WTC11 (cell line): Measurements from ENCODE around the gene TFF3. TPM values are rescaled to one million over a fixed set of nuclear protein-coding genes. Genes with fewer than 3 reads are reported as not detected.

ENCODE experiments used
- ATAC-seq: fragments of 200-7000 bp; cut with Tn5 transposase; 2 replicates; pipeline ENCODE4 v1.10.0; 2021; ENCODE audit warnings: mild to moderate bottlenecking, moderate library complexity
- CTCF ChIA-PET: fragments of 300-600 bp; sonication (Branson Sonifier 250); formaldehyde crosslinking; loops from one replicate; lab custom pipeline; 2021; ENCODE audit warnings: antibody characterized with exemption; lab: Charles Lee
- POLR2A ChIA-PET: fragments of 350-600 bp; sonication (Branson Sonifier 250); formaldehyde crosslinking; loops from one replicate; lab custom pipeline; 2021; ENCODE audit warnings: antibody characterized with exemption; lab: Charles Lee
- DNase-seq: peaks from one replicate; pipeline ENCODE4 v3.0.0; 2021; ENCODE audit warnings: low spot score
- H3K27ac Mint-ChIP-seq: 2 replicates; pipeline ENCODE4 v1.8.0; 2021; ENCODE audit warnings: mixed read lengths
- H3K27me3 Mint-ChIP-seq: 2 replicates; pipeline ENCODE4 v1.8.0; 2021; ENCODE audit warnings: low read depth, mild to moderate bottlenecking, moderate library complexity, mixed read lengths
- H3K36me3 Mint-ChIP-seq: 2 replicates; pipeline ENCODE4 v1.8.0; 2021; ENCODE audit warnings: mixed read lengths
- H3K4me1 Mint-ChIP-seq: 2 replicates; pipeline ENCODE4 v1.8.0; 2022; ENCODE audit warnings: mixed read lengths
- H3K4me3 Mint-ChIP-seq: 2 replicates; pipeline ENCODE4 v1.8.0; 2021; ENCODE audit warnings: mild to moderate bottlenecking, moderate library complexity, mixed read lengths
- H3K9me3 Mint-ChIP-seq: 2 replicates; pipeline ENCODE4 v1.8.0; 2021; ENCODE audit warnings: mixed read lengths
- ATF6 ChIP-seq: sonication (generic); formaldehyde crosslinking; IDR thresholded peaks from 2 replicates; pipeline ENCODE4 v1.8.1; 2023; ENCODE audit warnings: mild to moderate bottlenecking, missing genetic modification reagents
- FOXJ3 ChIP-seq: sonication (generic); formaldehyde crosslinking; IDR thresholded peaks from 2 replicates; pipeline ENCODE4 v1.9.0; 2021; ENCODE audit warnings: missing genetic modification reagents, mild to moderate bottlenecking, borderline replicate concordance
- GABPB1 ChIP-seq: sonication (generic); formaldehyde crosslinking; IDR thresholded peaks from 2 replicates; pipeline ENCODE4 v1.8.1; 2023; ENCODE audit warnings: mild to moderate bottlenecking, missing genetic modification reagents
- GRHL2 ChIP-seq: fragments of 250-450 bp; sonication (Bioruptor Pico); IDR thresholded peaks from 2 replicates; pipeline ENCODE4 v1.8.0; 2022; ENCODE audit warnings: mild to moderate bottlenecking, moderate library complexity; ENCODE audit not compliant: insufficient replicate concordance, severe bottlenecking
- HMGXB4 ChIP-seq: sonication (generic); formaldehyde crosslinking; IDR thresholded peaks from 2 replicates; pipeline ENCODE4 v1.8.1; 2023; ENCODE audit warnings: mild to moderate bottlenecking, moderate library complexity, missing genetic modification reagents
- IRF2 ChIP-seq: sonication (generic); formaldehyde crosslinking; IDR thresholded peaks from 2 replicates; pipeline ENCODE4 v1.8.0; 2022; ENCODE audit warnings: low read depth, missing genetic modification reagents, borderline replicate concordance
- KAT7 ChIP-seq: sonication (generic); formaldehyde crosslinking; IDR thresholded peaks from 2 replicates; pipeline ENCODE4 v1.8.1; 2023; ENCODE audit warnings: missing genetic modification reagents, mild to moderate bottlenecking, borderline replicate concordance
- NR3C1 ChIP-seq: sonication (generic); formaldehyde crosslinking; conservative IDR thresholded peaks from 2 replicates; pipeline ENCODE4 v1.8.1; 2023; ENCODE audit warnings: low read depth, mild to moderate bottlenecking, missing genetic modification reagents
- SMAD4 ChIP-seq: sonication (generic); formaldehyde crosslinking; IDR thresholded peaks from 2 replicates; pipeline ENCODE4 v1.8.0; 2022; ENCODE audit warnings: mild to moderate bottlenecking, missing genetic modification reagents
- SOX15 ChIP-seq: fragments of 250-450 bp; sonication (Bioruptor Pico); IDR thresholded peaks from 2 replicates; pipeline ENCODE4 v1.9.0; 2021; ENCODE audit warnings: mild to moderate bottlenecking
- USF2 ChIP-seq: sonication (generic); formaldehyde crosslinking; IDR thresholded peaks from 2 replicates; pipeline ENCODE4 v1.8.1; 2023; ENCODE audit warnings: mild to moderate bottlenecking, missing genetic modification reagents, moderate library complexity
- ZNF121 ChIP-seq: sonication (generic); formaldehyde crosslinking; IDR thresholded peaks from 2 replicates; pipeline ENCODE4 v1.8.0; 2023; ENCODE audit warnings: missing genetic modification reagents
- ZNF281 ChIP-seq: sonication (generic); formaldehyde crosslinking; IDR thresholded peaks from 2 replicates; pipeline ENCODE4 v1.8.0; 2023; ENCODE audit warnings: mild to moderate bottlenecking, missing genetic modification reagents
- ZNF416 ChIP-seq: fragments of 250-450 bp; sonication (Bioruptor Pico); IDR thresholded peaks from 2 replicates; pipeline ENCODE4 v1.9.0; 2021; ENCODE audit warnings: mild to moderate bottlenecking, inconsistent platforms
- total RNA-seq: library from RNA; stranded (reverse); gene quantifications from 3 replicates; pipeline ENCODE4 v1.2.3, GENCODE V29; 2021

TFF3 gene
- total RNA-seq, 1 experiment from 2014 or later: 4.2 TPM

- Mint-ChIP-seq H3K9me3 (peaks cover 5% of the 10 kb centered on the region), H3K4me1 (no peaks in the 10 kb centered on the region)
- DNase-seq: no peak
These were observed 35.8 kb upstream of the TFF3 start, which contains the start of gene TFF2 for GRCh38 chr21:42350927-42351426. TSS of gene TFF2 (minus strand) at chr21:42350994. CDS start at chr21:42350957, 37 bp downstream.

More at GRCh38 chr21:42350927-42351426, 35.8 kb upstream of the TFF3 start, which contains the start of gene TFF2:
- Mint-ChIP-seq H3K27ac (no peak within 1 kb of the TSS), H3K27me3 (no peaks in the 10 kb centered on the region; the same call in 1 of the 2 replicates), H3K36me3 (no peaks in the 10 kb centered on the region), H3K4me3 (no peak within 1 kb of the TSS)
- ChIA-PET CTCF (interaction anchor here (2.0 kb wide), 1 partner anchor 13 kb away, joined by 9 read pairs; no protein-coding TSS in a partner anchor), POLR2A (no interaction called here)
- TF ChIP-seq ZNF416 (CRISPR knock-in tag) (no peak), ZNF121 (CRISPR knock-in tag) (no peak), IRF2 (CRISPR knock-in tag) (no peak), ATF6 (CRISPR knock-in tag) (no peak), SMAD4 (CRISPR knock-in tag) (no peak), SOX15 (no peak), NR3C1 (CRISPR knock-in tag) (no peak), ZNF281 (CRISPR knock-in tag) (no peak), GABPB1 (CRISPR knock-in tag) (no peak), KAT7 (CRISPR knock-in tag) (no peak), USF2 (no peak), HMGXB4 (no peak), GRHL2 (CRISPR knock-in tag) (no peak), FOXJ3 (CRISPR knock-in tag) (no peak)
- no peak for ATAC-seq
